Stimulated activated CD4-positive, alpha-beta T cell treated with anti-CD3 and anti-CD28 coated beads, Interleukin-2, amount 100 ng/mL, for 24 hours (primary cell): Measurements from ENCODE around the gene MAP3K15.
"Not testable (repeated sequence)": the region's sequence is repeated elsewhere in the genome, so short reads cannot be mapped to it uniquely, and the experiment has no call there.

Source experiments
- DNase-seq, 2 donors: peaks; one replicate each; pipeline ENCODE4 v3.0.0-alpha.2; 2020

Gene MAP3K15

GRCh38 chrX:19517965-19518364, 2.7 kb upstream of the MAP3K15 start:
- no peak for DNase-seq

GRCh38 chrX:19515615-19516105, 352 bp upstream of the MAP3K15 start:
- no peak for DNase-seq

DNA sequence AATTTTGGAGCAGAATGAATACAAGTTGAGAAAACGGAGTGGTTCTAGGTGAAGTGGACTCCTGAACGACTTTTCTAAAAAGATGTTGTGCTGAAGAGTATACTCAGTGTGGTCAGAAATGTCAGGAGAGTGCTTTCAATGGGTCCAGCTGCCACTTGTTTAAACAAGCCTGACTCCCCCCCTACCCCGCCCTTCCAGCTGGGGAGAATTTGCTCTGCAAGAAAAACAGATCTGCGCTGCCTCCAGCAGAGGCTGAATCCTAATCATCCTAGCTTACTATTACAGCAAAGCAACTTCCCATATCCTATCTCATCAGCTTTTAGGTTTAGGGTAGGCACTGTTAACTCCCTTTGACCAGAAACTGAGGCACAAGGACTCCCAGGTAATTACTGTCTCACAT, 1.9 kb downstream of the MAP3K15 start:
- no peak for DNase-seq

DNA sequence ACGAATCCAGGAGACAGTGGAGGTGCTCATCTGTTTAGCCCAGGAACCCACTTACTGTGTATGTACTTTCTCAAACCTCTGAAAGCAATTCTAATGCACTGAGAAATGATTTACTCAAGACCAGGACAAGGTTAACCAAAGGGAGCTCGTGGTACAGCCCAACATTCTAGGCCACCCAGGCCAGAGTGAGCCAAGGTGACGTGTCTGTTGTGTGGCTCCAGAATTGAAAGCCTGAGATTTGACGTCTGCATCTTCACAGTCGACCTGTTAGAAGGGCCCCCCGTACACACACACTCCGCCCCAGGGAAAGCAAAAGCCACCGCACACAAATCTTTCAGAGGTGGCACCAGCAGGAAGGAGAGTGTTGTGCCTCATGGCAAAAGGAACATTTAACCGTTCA, 2.3 kb downstream of the MAP3K15 start:
- no peak for DNase-seq

DNA sequence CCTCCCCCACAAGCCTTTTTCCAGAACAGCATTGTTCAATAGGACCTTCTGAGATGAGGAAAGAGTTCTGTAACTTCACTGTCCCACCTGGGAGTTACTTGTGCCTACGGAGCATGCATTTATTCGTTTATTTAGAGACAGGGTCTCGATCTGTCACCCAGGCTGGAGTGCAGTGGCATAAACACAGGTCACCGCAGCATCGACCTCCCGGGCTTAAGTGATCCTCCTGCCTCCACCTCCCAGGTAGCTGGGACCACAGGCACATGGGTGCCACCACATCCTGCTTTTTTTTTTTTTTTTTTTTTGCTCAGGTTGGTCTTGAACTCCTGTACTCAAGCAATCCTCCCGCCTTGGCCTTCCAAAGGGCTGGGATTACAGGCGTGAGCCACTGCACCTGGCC, 2.9 kb downstream of the MAP3K15 start:
- DNase-seq, result no peak

- DNase-seq, result not testable (repeated sequence)
These were observed 3.5 kb downstream of the MAP3K15 start for GRCh38 chrX:19511796-19512195.

DNA sequence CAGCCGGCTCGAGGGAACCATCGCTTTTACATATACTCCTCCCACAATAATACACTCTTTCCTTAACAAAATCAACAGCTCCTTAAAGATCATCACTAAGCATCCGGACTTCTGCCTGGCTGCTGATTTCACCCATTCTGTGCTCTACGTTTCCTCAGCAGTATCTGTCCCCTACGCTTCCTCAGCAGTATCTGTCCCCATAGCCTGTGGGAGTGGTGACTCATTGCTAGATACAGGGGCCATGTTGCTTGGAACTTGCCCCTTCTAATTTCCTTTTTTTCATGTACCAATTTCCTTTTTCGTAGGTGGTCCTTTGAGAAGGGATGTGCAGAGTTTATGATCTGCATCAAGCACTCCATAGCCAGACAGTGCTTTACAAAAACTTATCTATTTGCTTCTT, 18.6 kb downstream of the MAP3K15 start:
- DNase-seq, result no peak

DNA sequence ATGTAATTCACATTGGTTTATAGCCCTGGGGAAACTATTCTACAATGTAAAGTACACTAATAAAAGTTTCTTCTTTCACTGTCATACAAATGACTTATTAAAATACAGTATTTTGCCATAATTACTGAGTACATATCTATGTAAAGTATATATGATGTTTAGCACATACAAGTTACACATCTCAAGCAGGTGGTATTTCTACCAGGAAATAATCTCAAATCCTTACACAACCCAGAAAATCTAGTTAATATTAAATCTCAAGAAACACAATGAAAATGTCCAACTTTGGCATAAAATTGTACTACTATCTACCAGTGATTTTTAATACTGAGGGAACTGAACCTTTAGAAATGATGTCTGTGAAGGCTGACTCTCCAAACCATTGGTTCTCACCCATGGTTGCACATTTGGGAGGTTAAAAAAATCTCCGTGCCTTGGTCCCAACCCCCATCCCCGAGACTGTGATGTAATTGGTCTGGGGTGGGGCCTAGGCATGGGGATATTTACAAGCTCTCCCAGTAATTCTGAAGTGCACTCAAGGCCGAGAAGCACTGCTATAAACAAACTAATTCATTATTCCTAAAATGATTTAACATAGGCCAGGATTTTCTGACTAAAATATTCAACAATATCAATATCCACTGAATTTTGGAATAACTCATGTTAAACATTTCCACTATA, 27.6 kb downstream of the MAP3K15 start:
- no peak for DNase-seq

- DNase-seq, result no peak
These were observed 35.9 kb downstream of the MAP3K15 start for GRCh38 chrX:19479458-19479857.

DNA sequence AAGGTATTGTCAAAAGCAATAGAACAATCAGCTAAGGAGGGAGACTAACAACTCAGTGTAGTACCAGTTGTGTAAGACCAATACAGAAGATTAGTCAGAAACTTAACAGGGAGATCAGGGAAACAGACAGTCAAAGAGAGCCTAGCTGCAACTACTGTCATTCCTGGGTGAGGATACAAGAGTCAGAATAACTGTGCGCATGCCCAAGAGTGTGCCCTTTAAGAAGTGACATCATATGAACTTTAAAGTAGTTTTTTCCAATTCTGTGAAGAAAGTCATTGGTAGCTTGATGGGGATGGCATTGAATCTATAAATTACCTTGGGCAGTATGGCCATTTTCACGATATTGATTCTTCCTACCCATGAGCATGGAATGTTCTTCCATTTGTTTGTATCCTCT, 46.9 kb downstream of the MAP3K15 start:
- not testable (repeated sequence) for DNase-seq

GRCh38 chrX:19462879-19463278, 52.4 kb downstream of the MAP3K15 start:
- DNase-seq, result no peak

GRCh38 chrX:19462231-19462630, 53.1 kb downstream of the MAP3K15 start:
- no peak for DNase-seq

GRCh38 chrX:19457662-19458061, 57.6 kb downstream of the MAP3K15 start:
- no peak for DNase-seq

DNA sequence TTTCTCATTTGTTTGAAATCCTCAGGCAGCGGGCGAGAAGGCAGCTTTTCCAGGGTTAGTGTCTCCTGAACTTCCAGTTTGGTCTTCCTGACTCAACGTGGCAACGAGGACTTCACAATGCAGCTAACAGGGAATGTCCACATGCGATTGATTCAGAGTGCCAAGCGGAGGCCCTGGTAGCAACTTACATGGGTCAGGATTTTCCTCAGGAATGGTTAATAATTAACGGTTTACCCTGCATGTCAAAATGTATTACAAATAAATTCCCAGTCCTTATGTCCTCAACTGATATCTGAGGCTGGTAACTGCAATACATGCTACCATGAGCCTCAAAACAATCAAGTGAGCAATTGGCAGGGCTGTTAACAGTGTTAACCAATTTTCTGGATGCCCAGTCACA, 67.2 kb downstream of the MAP3K15 start:
- DNase-seq, result no peak

DNA sequence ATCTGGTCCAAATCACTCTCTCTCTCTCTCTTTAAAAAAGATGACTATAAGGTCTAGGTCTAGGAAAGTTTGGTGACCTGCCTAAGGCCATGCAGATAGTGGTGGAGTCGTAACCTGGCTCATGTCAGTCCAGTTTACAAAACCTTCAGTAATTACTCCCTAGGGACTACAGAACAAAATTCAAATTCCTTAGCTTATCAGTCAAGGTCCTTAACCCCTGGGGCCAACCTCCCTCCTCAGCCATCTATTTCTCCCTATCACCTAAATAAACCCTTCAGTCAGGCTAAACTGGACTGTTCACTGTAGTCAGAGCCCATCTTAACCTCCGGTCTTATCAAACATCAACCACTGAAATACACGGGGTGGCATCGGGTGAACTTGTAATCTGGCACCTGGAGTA, 68.9 kb downstream of the MAP3K15 start:
- DNase-seq, result no peak

- DNase-seq, result not testable (repeated sequence)
These were observed 69.5 kb downstream of the MAP3K15 start for GRCh38 chrX:19445772-19446171.

DNA sequence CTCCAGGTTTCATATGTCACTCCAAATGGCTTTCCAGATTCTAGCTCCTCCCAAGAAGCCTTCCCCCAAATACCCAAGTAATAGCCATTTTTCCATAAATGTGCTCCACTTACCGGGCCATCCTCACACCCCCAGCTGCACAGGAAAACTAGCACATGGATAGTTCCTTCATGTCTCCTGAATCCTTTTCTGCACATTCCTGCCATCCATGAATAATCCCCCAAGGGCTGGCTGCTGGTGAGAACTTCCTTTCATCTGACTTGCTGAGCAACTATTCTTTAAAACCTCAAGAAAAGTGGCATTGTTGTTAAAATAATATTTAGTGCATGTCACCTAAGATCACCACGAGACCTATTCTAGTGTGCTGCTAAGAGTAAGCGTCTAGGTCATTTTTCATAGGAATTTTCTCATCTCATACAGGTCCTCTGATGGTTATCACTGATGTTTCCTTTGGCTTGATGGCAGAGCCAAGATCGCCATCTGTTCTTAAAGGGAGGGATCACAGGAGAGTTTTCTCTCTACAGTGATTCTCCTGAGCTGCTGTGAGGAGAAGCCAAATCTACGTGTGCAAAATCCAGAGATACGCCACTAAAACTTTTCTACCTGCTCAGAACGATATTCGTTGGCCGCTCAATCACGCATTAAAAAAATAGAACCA, 71.3 kb downstream of the MAP3K15 start:
- DNase-seq, result no peak

DNA sequence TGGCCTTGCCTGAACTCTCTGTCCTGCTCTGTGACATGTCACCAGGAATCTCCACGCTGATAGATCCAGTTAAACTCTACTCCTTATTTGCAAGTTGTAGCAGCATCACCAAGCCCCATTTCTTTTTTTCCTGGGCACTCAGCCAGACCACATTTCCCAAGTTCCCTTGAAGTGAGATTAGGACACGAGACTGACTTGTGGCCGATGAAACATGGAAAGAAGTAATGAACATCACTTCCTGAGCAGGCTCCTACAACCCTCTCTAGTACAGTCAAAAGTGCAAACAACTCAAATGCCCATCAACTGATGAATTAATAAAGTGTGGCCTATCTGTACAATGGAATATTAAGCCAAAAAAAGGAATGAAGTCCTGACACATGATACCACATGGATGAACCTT, 74.6 kb downstream of the MAP3K15 start:
- DNase-seq, result no peak

DNA sequence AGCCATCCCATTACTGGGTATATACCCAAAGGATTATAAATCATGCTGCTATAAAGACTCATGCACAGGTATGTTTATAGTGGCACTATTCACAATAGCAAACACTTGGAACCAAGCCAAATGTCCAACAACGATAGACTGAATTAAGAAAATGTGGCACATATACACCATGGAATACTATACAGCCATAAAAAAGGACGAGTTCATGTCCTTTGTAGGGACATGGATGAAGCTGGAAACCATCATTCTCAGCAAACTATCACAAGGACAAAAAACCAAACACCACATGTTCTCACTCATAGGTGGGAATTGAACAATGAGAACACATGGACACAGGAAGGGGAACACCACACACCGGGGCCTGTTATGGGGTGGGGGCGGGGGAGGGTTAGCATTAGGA, 92.6 kb downstream of the MAP3K15 start:
- not testable (repeated sequence) for DNase-seq

- no peak for DNase-seq
These were observed 105.0 kb downstream of the MAP3K15 start for GRCh38 chrX:19410259-19410658.

DNA sequence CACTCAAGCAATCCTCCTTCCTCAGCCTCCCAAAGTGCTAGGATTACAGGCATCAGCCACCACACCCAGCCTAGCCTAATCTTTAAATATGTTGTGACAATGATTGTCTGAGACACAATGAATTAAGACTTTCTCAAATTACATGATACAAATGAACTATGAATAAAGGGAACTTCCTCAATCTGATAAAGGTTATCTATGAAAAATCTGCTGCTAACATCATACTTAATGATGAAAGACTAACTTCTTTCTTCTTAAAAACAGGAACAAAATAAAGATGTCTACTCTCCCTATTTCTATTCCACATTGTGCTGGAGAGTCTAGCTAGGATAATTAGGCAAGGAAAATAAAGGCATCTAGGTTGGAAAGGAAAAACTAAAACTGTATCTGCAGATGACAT, 111.6 kb downstream of the MAP3K15 start:
- DNase-seq, result no peak

- no peak for DNase-seq
These were observed 122.6 kb downstream of the MAP3K15 start for GRCh38 chrX:19392703-19393102.

DNA sequence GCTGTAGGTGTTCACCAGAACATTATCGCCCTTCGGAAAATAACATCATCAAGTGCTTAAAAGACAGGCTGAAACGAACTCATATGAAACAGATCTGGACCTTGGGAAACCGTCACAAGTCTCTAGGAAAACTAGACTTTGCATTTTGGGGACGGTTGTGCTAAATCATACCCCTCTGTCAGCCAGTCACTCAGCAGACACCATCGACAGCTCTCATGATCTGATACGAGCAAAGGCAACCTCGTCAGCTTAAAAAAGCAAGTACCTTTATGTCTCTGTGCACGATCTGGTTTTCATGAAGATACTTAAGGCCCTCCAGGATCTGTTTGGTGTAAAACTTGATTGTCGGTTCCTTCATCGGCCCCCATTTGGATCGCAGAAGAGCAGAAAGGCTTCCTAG, 123.2 kb downstream of the MAP3K15 start:
- DNase-seq, result no peak

- DNase-seq, result no peak
These were observed 126.0 kb downstream of the MAP3K15 start for GRCh38 chrX:19389227-19389845.
